HepG2 (cell line): ENCODE data around the gene THOC5. TPM values are rescaled to one million over a fixed set of nuclear protein-coding genes. Genes with fewer than 3 reads are reported as not detected.

Source experiments
- ARID5B ChIP-seq: IDR thresholded peaks from 2 replicates; pipeline ENCODE4 v1.4.0; 2020; ENCODE audit warnings: mild to moderate bottlenecking, missing genetic modification reagents
- ATF7 ChIP-seq, 2 experiments: fragments of 450-650 bp in 1 of 2; sonication (generic) in 1 of 2; formaldehyde crosslinking in 1 of 2; IDR thresholded peaks; 2 replicates each; pipeline versions ENCODE4 v1.4.0 to v1.6.1; 2016 to 2020; ENCODE audit warnings: antibody characterized with exemption in 1 of 2, mild to moderate bottlenecking in 1 of 2, missing genetic modification reagents in 1 of 2
- KDM4B ChIP-seq: sonication (generic); formaldehyde crosslinking; IDR thresholded peaks from 2 replicates; pipeline ENCODE4 v1.4.0; 2020; ENCODE audit warnings: missing genetic modification reagents
- KDM5B ChIP-seq: sonication (generic); formaldehyde crosslinking; IDR thresholded peaks from 2 replicates; pipeline ENCODE4 v1.4.0; 2020; ENCODE audit warnings: missing genetic modification reagents, mild to moderate bottlenecking, borderline replicate concordance
- SIX1 ChIP-seq: sonication (generic); formaldehyde crosslinking; IDR thresholded peaks from 2 replicates; pipeline ENCODE4 v1.4.0; 2020; ENCODE audit warnings: missing genetic modification reagents, borderline replicate concordance
- SMYD3 ChIP-seq: sonication (generic); formaldehyde crosslinking; IDR thresholded peaks from 2 replicates; pipeline ENCODE4 v1.8.1; 2023; ENCODE audit warnings: mild to moderate bottlenecking, missing genetic modification reagents
- SNRNP70 ChIP-seq: fragments of 200-400 bp; formaldehyde crosslinking; IDR thresholded peaks from 2 replicates; pipeline ENCODE4 v1.6.1; 2017; ENCODE audit warnings: mild to moderate bottlenecking, low read depth, low read length, moderate library complexity
- SP140L ChIP-seq: sonication (generic); formaldehyde crosslinking; IDR thresholded peaks from 2 replicates; pipeline ENCODE4 v1.4.0; 2020; ENCODE audit warnings: missing genetic modification reagents, borderline replicate concordance
- TBL1XR1 ChIP-seq: fragments of 150-350 bp; IDR thresholded peaks from 2 replicates; pipeline ENCODE4 v1.6.1; 2014; ENCODE audit warnings: borderline replicate concordance, low read length; ENCODE audit not compliant: partially characterized antibody
- YEATS4 ChIP-seq: sonication (generic); formaldehyde crosslinking; IDR thresholded peaks from 2 replicates; pipeline ENCODE4 v1.4.0; 2020; ENCODE audit warnings: missing genetic modification reagents, borderline replicate concordance
- ZFP36L2 ChIP-seq: sonication (generic); formaldehyde crosslinking; IDR thresholded peaks from 2 replicates; pipeline ENCODE4 v1.4.0; 2020; ENCODE audit warnings: missing genetic modification reagents
- ZFP82 ChIP-seq: sonication (generic); formaldehyde crosslinking; IDR thresholded peaks from 2 replicates; pipeline ENCODE4 v1.5.1; 2020; ENCODE audit warnings: mild to moderate bottlenecking, missing genetic modification reagents, borderline replicate concordance
- ZNF121 ChIP-seq: sonication (generic); formaldehyde crosslinking; IDR thresholded peaks from 2 replicates; pipeline ENCODE4 v1.5.0; 2020; ENCODE audit warnings: mild to moderate bottlenecking, missing genetic modification reagents
- ZNF512 ChIP-seq: sonication (generic); formaldehyde crosslinking; IDR thresholded peaks from 2 replicates; pipeline ENCODE4 v1.4.0; 2020; ENCODE audit warnings: mild to moderate bottlenecking, missing genetic modification reagents
- ZNF674 ChIP-seq: sonication (generic); formaldehyde crosslinking; IDR thresholded peaks from 2 replicates; pipeline ENCODE4 v1.5.0; 2020; ENCODE audit warnings: low read depth, mild to moderate bottlenecking, missing genetic modification reagents
- ZNF724P ChIP-seq: sonication (generic); formaldehyde crosslinking; IDR thresholded peaks from 2 replicates; pipeline ENCODE4 v1.8.0; 2022; ENCODE audit warnings: missing genetic modification reagents, borderline replicate concordance
- polyA plus RNA-seq, 8 experiments: library from polyadenylated mRNA; depleted of rRNA in 3 of 8; stranded (reverse) in 7 of 8; unstranded in 1 of 8; fragments of >200 nt; fragmentation: Illumina TruSeq in 4 of 8; extraction: Trizol in 4 of 8; gene quantifications; 2 replicates each; pipeline versions ENCODE4 v1.2.1 to v1.2.3, GENCODE V29; 2011 to 2016; ENCODE audit warnings: low read depth in 4 of 8, missing spikeins in 1 of 8, mixed read lengths in 1 of 8; ENCODE audit not compliant: insufficient read depth in 1 of 8
- total RNA-seq, 5 experiments: library from RNA; depleted of rRNA; stranded (reverse); fragments of >200 nt; fragmentation: Illumina TruSeq; extraction: Trizol; gene quantifications; 2 replicates each; pipeline ENCODE4 v1.2.3, GENCODE V29; 2016; ENCODE audit warnings: low read depth in 1 of 5
- TF ChIP-seq, protein P1 (sequence below): sonication (generic); formaldehyde crosslinking; IDR thresholded peaks from 2 replicates; pipeline ENCODE4 v1.5.1; 2020; ENCODE audit warnings: missing genetic modification reagents, mild to moderate bottlenecking, borderline replicate concordance
- TF ChIP-seq, protein P2 (sequence below): IDR thresholded peaks from 2 replicates; pipeline ENCODE4 v1.6.1; 2016; ENCODE audit warnings: low read depth, borderline replicate concordance
- TF ChIP-seq, protein P3 (sequence below): sonication (generic); formaldehyde crosslinking; IDR thresholded peaks from 2 replicates; pipeline ENCODE4 v1.5.1; 2020; ENCODE audit warnings: missing genetic modification reagents, mild to moderate bottlenecking, borderline replicate concordance

The THOC5 gene
- total and polyA plus RNA-seq, 2 of the 13 experiments (the other 11 are each of a cell fraction or from before 2014, with no cell fraction given) = 45.8 to 46.7 TPM

DNA sequence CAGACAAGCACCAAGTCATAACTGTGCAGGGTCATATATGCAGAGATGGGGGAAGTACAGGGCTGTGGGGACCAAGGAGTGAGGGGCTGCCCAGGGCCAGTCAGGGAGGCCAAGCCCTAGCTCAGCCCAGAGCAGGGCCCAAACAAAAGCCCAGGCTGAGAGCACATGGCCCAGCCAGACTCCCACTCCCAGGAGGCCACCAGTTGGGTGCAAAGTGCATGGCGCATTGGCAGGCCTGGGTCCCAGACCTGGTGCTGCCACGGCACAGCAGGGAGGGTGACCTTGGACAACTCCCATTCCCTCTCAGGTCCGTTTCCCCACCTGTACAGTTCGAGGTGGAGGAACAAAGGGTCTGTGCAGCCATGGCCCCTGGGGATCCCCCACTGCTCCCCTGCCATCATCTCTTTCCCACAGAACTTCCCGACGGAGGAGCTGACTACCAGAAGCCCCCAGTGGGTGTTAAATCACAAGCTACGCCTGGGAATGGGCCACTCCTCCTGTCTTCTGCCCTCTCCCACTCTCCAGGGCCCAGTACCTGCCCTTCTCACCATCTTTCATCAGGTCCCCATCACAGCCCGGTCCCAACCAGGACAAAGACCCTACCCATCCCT lies 26.7 kb upstream of the THOC5 start (continued):
- TF ChIP-seq, protein P1, sequence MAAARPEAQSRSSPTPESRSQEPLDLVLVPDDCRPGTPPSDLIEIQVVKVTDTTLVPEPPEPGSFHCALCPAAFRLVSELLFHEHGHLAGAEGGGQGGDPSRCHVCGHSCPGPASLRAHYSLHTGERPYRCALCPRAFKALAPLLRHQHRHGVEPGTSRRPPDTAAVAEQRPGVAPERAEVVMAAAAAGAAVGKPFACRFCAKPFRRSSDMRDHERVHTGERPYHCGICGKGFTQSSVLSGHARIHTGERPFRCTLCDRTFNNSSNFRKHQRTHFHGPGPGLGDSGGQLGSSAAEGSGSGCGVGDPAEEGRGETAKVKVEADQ (CRISPR knock-in tag) = no peak
- TF ChIP-seq ARID5B (CRISPR knock-in tag) (peak; percentile 68), KDM5B (CRISPR knock-in tag) (peak; percentile 83; the same call in 1 of the 2 replicates), ZFP36L2 (CRISPR knock-in tag) (no peak; the same call in 1 of the 2 replicates), SMYD3 (CRISPR knock-in tag) (peak; percentile 81; the same call in 1 of the 2 replicates), ZNF724P (peak; percentile 72; the same call in 1 of the 2 replicates), ZNF121 (0 out of 2 replicates have a peak, but pooled peaks have one; percentile 25), YEATS4 (CRISPR knock-in tag) (peak; percentile 97), TBL1XR1 (no peak), SIX1 (no peak), SP140L (CRISPR knock-in tag) (no peak), SNRNP70 (no peak), KDM4B (CRISPR knock-in tag) (peak; percentile 40; the same call in 1 of the 2 replicates), ZFP82 (CRISPR knock-in tag) (peak; percentile 91; the same call in 1 of the 2 replicates), ATF7 (IDR thresholded peaks at IDR 0.05) (no peak), ATF7 (CRISPR knock-in tag; IDR thresholded peaks at IDR 0.05) (peak; percentile 71; the same call in 1 of the 2 replicates), ZNF674 (CRISPR knock-in tag) (no peak), ZNF512 (CRISPR knock-in tag) (no peak)
- TF ChIP-seq, protein P2, sequence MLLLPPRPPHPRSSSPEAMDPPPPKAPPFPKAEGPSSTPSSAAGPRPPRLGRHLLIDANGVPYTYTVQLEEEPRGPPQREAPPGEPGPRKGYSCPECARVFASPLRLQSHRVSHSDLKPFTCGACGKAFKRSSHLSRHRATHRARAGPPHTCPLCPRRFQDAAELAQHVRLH (CRISPR knock-in tag) = peak; percentile 88; the same call in 1 of the 2 replicates
- TF ChIP-seq, protein P3, sequence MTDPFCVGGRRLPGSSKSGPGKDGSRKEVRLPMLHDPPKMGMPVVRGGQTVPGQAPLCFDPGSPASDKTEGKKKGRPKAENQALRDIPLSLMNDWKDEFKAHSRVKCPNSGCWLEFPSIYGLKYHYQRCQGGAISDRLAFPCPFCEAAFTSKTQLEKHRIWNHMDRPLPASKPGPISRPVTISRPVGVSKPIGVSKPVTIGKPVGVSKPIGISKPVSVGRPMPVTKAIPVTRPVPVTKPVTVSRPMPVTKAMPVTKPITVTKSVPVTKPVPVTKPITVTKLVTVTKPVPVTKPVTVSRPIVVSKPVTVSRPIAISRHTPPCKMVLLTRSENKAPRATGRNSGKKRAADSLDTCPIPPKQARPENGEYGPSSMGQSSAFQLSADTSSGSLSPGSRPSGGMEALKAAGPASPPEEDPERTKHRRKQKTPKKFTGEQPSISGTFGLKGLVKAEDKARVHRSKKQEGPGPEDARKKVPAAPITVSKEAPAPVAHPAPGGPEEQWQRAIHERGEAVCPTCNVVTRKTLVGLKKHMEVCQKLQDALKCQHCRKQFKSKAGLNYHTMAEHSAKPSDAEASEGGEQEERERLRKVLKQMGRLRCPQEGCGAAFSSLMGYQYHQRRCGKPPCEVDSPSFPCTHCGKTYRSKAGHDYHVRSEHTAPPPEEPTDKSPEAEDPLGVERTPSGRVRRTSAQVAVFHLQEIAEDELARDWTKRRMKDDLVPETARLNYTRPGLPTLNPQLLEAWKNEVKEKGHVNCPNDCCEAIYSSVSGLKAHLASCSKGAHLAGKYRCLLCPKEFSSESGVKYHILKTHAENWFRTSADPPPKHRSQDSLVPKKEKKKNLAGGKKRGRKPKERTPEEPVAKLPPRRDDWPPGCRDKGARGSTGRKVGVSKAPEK (CRISPR knock-in tag) = 0 out of 2 replicates have a peak, but pooled peaks have one; percentile 25
